Activated T-cell treated with anti-CD3 and anti-CD28 coated beads for 48 hours (primary cell): ENCODE measurements around the gene KLHL18.
A peak's percentile ranks its signal among the peaks of the same experiment; 100 is the strongest.
"Not testable (repeated sequence)": the region's sequence is repeated elsewhere in the genome, so short reads cannot be mapped to it uniquely, and the experiment has no call there.

Source experiments
- DNase-seq: peaks from one replicate; pipeline ENCODE4 v3.0.0-alpha.2; 2020; ENCODE audit warnings: low read depth

KLHL18 gene

GRCh38 chr3:47362701-47363100, 80.0 kb downstream of the KLHL18 start:
- no peak for DNase-seq

- no peak for DNase-seq
These were observed 82.7 kb downstream of the KLHL18 start for GRCh38 chr3:47365213-47366153.

- DNase-seq, result no peak
These were observed 84.1 kb downstream of the KLHL18 start for GRCh38 chr3:47366833-47367232.

GRCh38 chr3:47367631-47368030, 84.9 kb downstream of the KLHL18 start:
- no peak for DNase-seq

- not testable (repeated sequence) for DNase-seq
These were observed 87.3 kb downstream of the KLHL18 start for GRCh38 chr3:47370020-47370419.

- DNase-seq, result no peak
These were observed 88.3 kb downstream of the KLHL18 start for GRCh38 chr3:47370887-47371697.

GRCh38 chr3:47374587-47374986, 91.8 kb downstream of the KLHL18 start:
- DNase-seq, result no peak

GRCh38 chr3:47376393-47376792, 93.6 kb downstream of the KLHL18 start:
- no peak for DNase-seq

- DNase-seq, result no peak
These were observed 94.4 kb downstream of the KLHL18 start for GRCh38 chr3:47377186-47377585.

GRCh38 chr3:47378869-47379268, 96.1 kb downstream of the KLHL18 start:
- DNase-seq, result no peak

GRCh38 chr3:47379411-47379899, 96.7 kb downstream of the KLHL18 start:
- DNase-seq, result no peak

GRCh38 chr3:47380026-47380600, 97.4 kb downstream of the KLHL18 start:
- no peak for DNase-seq

GRCh38 chr3:47380601-47381316, 98.0 kb downstream of the KLHL18 start, which contains the start of gene PTPN23:
Gene PTPN23 (plus strand): TSS chr3:47381021. CDS start chr3:47381097, 76 bp downstream.
- DNase-seq, result peak; percentile 98

- peak; percentile 85 for DNase-seq
These were observed 98.8 kb downstream of the KLHL18 start for GRCh38 chr3:47381317-47382157.

GRCh38 chr3:47384425-47384824, 101.7 kb downstream of the KLHL18 start:
- DNase-seq, result no peak

- no peak for DNase-seq
These were observed 102.3 kb downstream of the KLHL18 start for GRCh38 chr3:47385007-47385406.

GRCh38 chr3:47385796-47386195, 103.1 kb downstream of the KLHL18 start:
- DNase-seq, result no peak

GRCh38 chr3:47392933-47393332, 110.2 kb downstream of the KLHL18 start:
- DNase-seq, result no peak

- no peak for DNase-seq
These were observed 111.6 kb downstream of the KLHL18 start for GRCh38 chr3:47394140-47394870.

- DNase-seq, result no peak
These were observed 112.1 kb downstream of the KLHL18 start for GRCh38 chr3:47394881-47395280.
